K562 (cell line): ENCODE results near the gene LRRC59. TPM values are rescaled to one million over a fixed set of nuclear protein-coding genes. Genes with fewer than 3 reads are reported as not detected.

Source experiments
- CHD2 ChIP-seq: IDR thresholded peaks from 2 replicates; pipeline ENCODE4 v1.6.1; 2011; ENCODE audit warnings: low read depth, low read length
- CXXC5 ChIP-seq: fragments of 250-450 bp; sonication (Bioruptor Pico); IDR thresholded peaks from 2 replicates; pipeline ENCODE4 v1.8.0; 2022; ENCODE audit warnings: inconsistent platforms, mild to moderate bottlenecking, moderate library complexity
- E2F6 ChIP-seq, 2 experiments: IDR thresholded peaks; 2 replicates each; pipeline ENCODE4 v1.6.1; 2011; ENCODE audit warnings: borderline replicate concordance in 1 of 2, control low read depth in 1 of 2, low read depth in 1 of 2, low read length in 1 of 2, mild to moderate bottlenecking in 1 of 2, mixed read lengths in 1 of 2, moderate library complexity in 1 of 2; ENCODE audit not compliant: insufficient read depth in 1 of 2, insufficient read length in 1 of 2, poor library complexity in 1 of 2, severe bottlenecking in 1 of 2; ENCODE audit errors: extremely low read depth in 1 of 2
- ELF1 ChIP-seq: fragments of 200-800 bp; sonication (Bioruptor generic); IDR thresholded peaks from 2 replicates; pipeline ENCODE4 v1.6.1; 2016; ENCODE audit warnings: missing genetic modification characterization, missing compliant biosample characterization
- FOS ChIP-seq: IDR thresholded peaks from 3 replicates; pipeline ENCODE4 v1.6.1; 2011; ENCODE audit not compliant: insufficient read length; ENCODE audit errors: extremely low read depth
- IRF1 ChIP-seq: sonication (generic); formaldehyde crosslinking; IDR thresholded peaks from 2 replicates; pipeline ENCODE4 v1.8.0; 2022; ENCODE audit warnings: missing genetic modification reagents, mild to moderate bottlenecking, borderline replicate concordance
- IRF9 ChIP-seq: fragments of 450-650 bp; IDR thresholded peaks from 2 replicates; pipeline ENCODE4 v1.6.1; 2016; ENCODE audit warnings: missing biosample characterization, missing genetic modification characterization
- KLF13 ChIP-seq: fragments of 450-650 bp; IDR thresholded peaks from 2 replicates; pipeline ENCODE4 v1.6.1; 2016; ENCODE audit warnings: missing genetic modification characterization, low read depth, mild to moderate bottlenecking, missing compliant biosample characterization, moderate library complexity, borderline replicate concordance
- MTA3 ChIP-seq: fragments of 450-650 bp; formaldehyde crosslinking; IDR thresholded peaks from 2 replicates; pipeline ENCODE4 v1.6.1; 2017; ENCODE audit warnings: mild to moderate bottlenecking, borderline replicate concordance
- NR0B1 ChIP-seq: fragments of 450-650 bp; IDR thresholded peaks from one replicate; pipeline ENCODE4 v1.6.1; 2018; ENCODE audit warnings: mild to moderate bottlenecking, moderate library complexity; ENCODE audit not compliant: partially characterized antibody
- PTBP1 ChIP-seq: fragments of 200-400 bp; formaldehyde crosslinking; IDR thresholded peaks from 2 replicates; pipeline ENCODE4 v1.6.1; 2017; ENCODE audit warnings: low read depth, low read length
- RFX5 ChIP-seq: IDR thresholded peaks from 2 replicates; pipeline ENCODE4 v1.6.1; 2011; ENCODE audit warnings: low read depth, mild to moderate bottlenecking, improper control_type of control experiment, low read length
- SAP30 ChIP-seq: fragments of 200-600 bp; sonication (generic); IDR thresholded peaks from 2 replicates; pipeline ENCODE4 v1.6.1; 2012; ENCODE audit warnings: borderline replicate concordance, low read depth, mild to moderate bottlenecking, moderate library complexity, low read length, control low read depth, inconsistent platforms; ENCODE audit not compliant: insufficient read depth, poor library complexity, severe bottlenecking
- SIN3B ChIP-seq: fragments of 450-650 bp; IDR thresholded peaks from 2 replicates; pipeline ENCODE4 v1.6.1; 2017; ENCODE audit warnings: low read depth, mild to moderate bottlenecking, moderate library complexity
- TAF15 ChIP-seq: fragments of 200-400 bp; formaldehyde crosslinking; IDR thresholded peaks from 2 replicates; pipeline ENCODE4 v1.6.1; 2017; ENCODE audit warnings: mild to moderate bottlenecking, low read depth, low read length, moderate library complexity
- TAL1 ChIP-seq: fragments of 450-650 bp; IDR thresholded peaks from 2 replicates; pipeline ENCODE4 v1.6.1; 2016; ENCODE audit warnings: mild to moderate bottlenecking
- ZBTB8A ChIP-seq: fragments of 450-650 bp; IDR thresholded peaks from 2 replicates; pipeline ENCODE4 v1.6.1; 2018; ENCODE audit warnings: mild to moderate bottlenecking, moderate library complexity; ENCODE audit not compliant: partially characterized antibody
- ZHX1 ChIP-seq: fragments of 150-350 bp; conservative IDR thresholded peaks from 2 replicates; pipeline ENCODE4 v1.6.1; 2014; ENCODE audit warnings: low read length
- ZNF444 ChIP-seq: fragments of 250-450 bp; sonication (Bioruptor Pico); IDR thresholded peaks from 2 replicates; pipeline ENCODE4 v1.4.0; 2020; ENCODE audit warnings: mild to moderate bottlenecking, moderate library complexity
- ZSCAN32 ChIP-seq: fragments of 450-650 bp; formaldehyde crosslinking; IDR thresholded peaks from 2 replicates; pipeline ENCODE4 v1.4.0; 2020; ENCODE audit warnings: mild to moderate bottlenecking, moderate library complexity
- polyA plus RNA-seq, 8 experiments: library from polyadenylated mRNA; depleted of rRNA in 4 of 8; stranded (reverse) in 5 of 8; unstranded in 3 of 8; fragments of >200 nt; fragmentation: Nextera tagmentation in 2 of 8; fragmentation: Illumina TruSeq in 1 of 8; extraction: Ambion mirVana in 2 of 8; extraction: Trizol in 1 of 8; gene quantifications; 2 replicates each; pipeline versions ENCODE4 v1.2.1 to v1.2.3, GENCODE V29; 2011 to 2014; ENCODE audit warnings: inconsistent platforms in 1 of 8, missing spikeins in 1 of 8
- total RNA-seq, 7 experiments: library from RNA; depleted of rRNA in 6 of 7; stranded (reverse); fragments of >200 nt in 6 of 7; fragmentation: Illumina TruSeq in 2 of 7; extraction: Trizol in 2 of 7; gene quantifications; 2 replicates each; pipeline versions ENCODE4 v1.2.1 to v1.2.3, GENCODE V29; 2011 to 2021; ENCODE audit warnings: low replicate concordance in 1 of 7

The LRRC59 gene
- total and polyA plus RNA-seq, 9 of the 15 experiments (the other 6 are each of a cell fraction or from before 2014, with no cell fraction given) = 27.8 to 244 (median 154) TPM

- TF ChIP-seq IRF1 (no peak), ZSCAN32 (no peak), TAL1 (no peak), MTA3 (peak; percentile 83), E2F6 (IDR thresholded peaks at IDR 0.05; ENCODE audit: borderline replicate concordance in 1 of 2, extremely low read depth in 1 of 2, insufficient read depth in 1 of 2, insufficient read length in 1 of 2, low read depth in 1 of 2, low read length in 1 of 2, poor library complexity in 1 of 2, severe bottlenecking in 1 of 2) (peak; percentile 84 to 88), SAP30 (peak; percentile 97), RFX5 (no peak), ZNF444 (CRISPR knock-in tag) (no peak), KLF13 (no peak; the same call in 1 of the 2 replicates), CHD2 (0 out of 2 replicates have a peak, but pooled peaks have one; percentile 8), IRF9 (tag) (no peak), ZBTB8A (no peak), TAF15 (no peak), NR0B1 (no peak), CXXC5 (CRISPR knock-in tag) (peak; percentile 89), SIN3B (peak; percentile 97), ZHX1 (no peak), FOS (no peak), ELF1 (tag) (peak; percentile 97), PTBP1 (no peak)
These were observed 24.4 kb downstream of the LRRC59 start, which contains the start of the genes EME1 and MRPL27 (continued) for GRCh38 chr17:50372758-50373556.
